B cell (primary cell): ENCODE results near the gene MAVS. TPM values are rescaled to one million over a fixed set of nuclear protein-coding genes. Genes with fewer than 3 reads are reported as not detected.
"Not testable (repeated sequence)": the region's sequence is repeated elsewhere in the genome, so short reads cannot be mapped to it uniquely, and the experiment has no call there.

Experiments
- ATAC-seq: fragments of 200-7000 bp; cut with Tn5 transposase; one replicate; pipeline ENCODE4 v1.10.0; 2021; ENCODE audit warnings: low read depth, mild to moderate bottlenecking, moderate number of reproducible peaks, moderate library complexity
- CTCF ChIA-PET: fragments of 350-600 bp; sonication (Branson Sonifier 250); formaldehyde crosslinking; loops from one replicate; lab custom pipeline; 2021; ENCODE audit warnings: antibody characterized with exemption, inconsistent platforms; lab: Charles Lee
- POLR2A ChIA-PET: fragments of 350-600 bp; sonication (Branson Sonifier 250); formaldehyde crosslinking; loops from one replicate; lab custom pipeline; 2021; ENCODE audit warnings: antibody characterized with exemption; lab: Charles Lee
- DNase-seq: peaks from one replicate; pipeline ENCODE4 v3.0.0; 2013
- H2AFZ ChIP-seq: 2 replicates; pipeline ENCODE4 v1.6.1; 2012; ENCODE audit warnings: mild to moderate bottlenecking, low read depth, low read length; ENCODE audit not compliant: insufficient read depth, poor library complexity, severe bottlenecking
- H3K27ac ChIP-seq, 2 donors: 1 replicate in 1 of 2; 2 replicates in 1 of 2; pipeline ENCODE4 v1.5.1; 2012 to 2013; ENCODE audit warnings: low read length in 2 of 2, mild to moderate bottlenecking in 2 of 2, moderate library complexity in 1 of 2
- H3K27me3 ChIP-seq, 4 experiments: fragments of 200-600 bp in 1 of 4; sonication (generic) in 1 of 4; replicated peaks in 1 of 4; 1 replicate in 2 of 4; 2 replicates in 2 of 4; pipeline versions ENCODE4 v1.6.1 to v1.7.0; 2013 to 2016; ENCODE audit warnings: low read length in 3 of 4, mild to moderate bottlenecking in 2 of 4, mixed read lengths in 1 of 4, moderate library complexity in 1 of 4; ENCODE audit not compliant: insufficient read depth in 4 of 4, control insufficient read depth in 3 of 4; ENCODE audit errors: control extremely low read depth in 1 of 4
- H3K36me3 ChIP-seq, 2 experiments: replicated peaks in 1 of 2; 1 replicate in 1 of 2; 2 replicates in 1 of 2; pipeline versions ENCODE4 v1.6.1 to v1.7.1; 2013; ENCODE audit warnings: low read length in 1 of 2; ENCODE audit not compliant: insufficient read depth in 2 of 2, control insufficient read depth in 1 of 2; ENCODE audit errors: control extremely low read depth in 1 of 2, extremely low read depth in 1 of 2
- H3K4me1 ChIP-seq, 2 donors: fragments of 200-600 bp in 1 of 2; sonication (generic) in 1 of 2; 1 replicate in 1 of 2; 2 replicates in 1 of 2; pipeline versions ENCODE4 v1.5.1 to v1.6.1; 2013 to 2017; ENCODE audit warnings: low read length in 2 of 2; ENCODE audit not compliant: control insufficient read depth in 2 of 2, insufficient read depth in 2 of 2
- H3K4me2 ChIP-seq: replicated peaks from 2 replicates; pipeline ENCODE3; 2012; ENCODE audit warnings: mild to moderate bottlenecking, low read depth, low read length; ENCODE audit not compliant: poor library complexity, severe bottlenecking
- H3K4me3 ChIP-seq, 5 experiments: fragments of 200-600 bp in 1 of 5; sonication (generic) in 1 of 5; 1 replicate in 3 of 5; 2 replicates in 2 of 5; pipeline versions ENCODE4 v1.5.1 to v1.7.0; 2011 to 2016; ENCODE audit warnings: low read length in 4 of 5, mild to moderate bottlenecking in 4 of 5, low read depth in 2 of 5, control low read depth in 1 of 5, moderate library complexity in 1 of 5; ENCODE audit not compliant: insufficient read depth in 1 of 5; ENCODE audit errors: control extremely low read depth in 1 of 5, extremely low read depth in 1 of 5
- H3K79me2 ChIP-seq: fragments of 200-600 bp; sonication (generic); one replicate; pipeline ENCODE4 v1.6.0; 2016; ENCODE audit warnings: low read length; ENCODE audit not compliant: control insufficient read depth, insufficient read depth
- H3K9ac ChIP-seq: fragments of 200-600 bp; sonication (generic); 2 replicates; pipeline ENCODE4 v1.6.1; 2017; ENCODE audit warnings: mild to moderate bottlenecking, low read length, moderate library complexity
- H3K9me3 ChIP-seq, 3 donors: one replicate each; pipeline versions ENCODE4 v1.6.1 to v1.7.1; 2013; ENCODE audit warnings: low read length in 2 of 3; ENCODE audit not compliant: control insufficient read depth in 2 of 3, insufficient read depth in 1 of 3; ENCODE audit errors: control extremely low read depth in 1 of 3
- H4K20me1 ChIP-seq: 2 replicates; pipeline ENCODE4 v1.6.0; 2012; ENCODE audit warnings: mild to moderate bottlenecking, low read length; ENCODE audit not compliant: insufficient read depth, control insufficient read depth, poor library complexity, severe bottlenecking
- H3K27ac Mint-ChIP-seq: one replicate; pipeline ENCODE4 v1.8.0; 2021; ENCODE audit warnings: mixed read lengths
- H3K27me3 Mint-ChIP-seq: one replicate; pipeline ENCODE4 v1.8.0; 2021; ENCODE audit warnings: mixed read lengths
- H3K4me1 Mint-ChIP-seq: one replicate; pipeline ENCODE4 v1.8.0; 2021; ENCODE audit warnings: mixed read lengths
- H3K4me3 Mint-ChIP-seq: one replicate; pipeline ENCODE4 v1.8.0; 2021; ENCODE audit warnings: mixed read lengths
- H3K9me3 Mint-ChIP-seq: one replicate; pipeline ENCODE4 v1.8.0; 2022; ENCODE audit warnings: mixed read lengths; ENCODE audit not compliant: insufficient read depth
- CTCF ChIP-seq: fragments of 200-600 bp; IDR thresholded peaks from one replicate; pipeline ENCODE4 v1.8.0; 2022; ENCODE audit warnings: antibody characterized with exemption, mild to moderate bottlenecking
- EZH2 ChIP-seq: IDR thresholded peaks from 2 replicates; pipeline ENCODE4 v1.6.1; 2012; ENCODE audit warnings: borderline replicate concordance, low read depth, mild to moderate bottlenecking, moderate library complexity, low read length; ENCODE audit not compliant: insufficient read depth, poor library complexity, severe bottlenecking
- WGBS: methylation state at CpG from one replicate; pipeline ENCODE4 v1.1.5; 2013; ENCODE audit warnings: missing lambda C conversion rate; ENCODE audit not compliant: insufficient coverage; 5-methylcytosine and 5-hydroxymethylcytosine counted together
- intact Hi-C: fragments of 100-400 bp; cut with micrococcal nuclease; formaldehyde crosslinking; loops from one replicate; pipeline ENCODE4 v1.10.0; 2022
- polyA plus RNA-seq: library from polyadenylated mRNA; depleted of rRNA; stranded (reverse); fragments of >200 nt; gene quantifications from 2 replicates; pipeline ENCODE4 v1.2.3, GENCODE V29; 2012
- total RNA-seq, 2 donors: library from RNA; stranded (reverse); fragments of 120-200 nt in 1 of 2; gene quantifications; 1 replicate in 1 of 2; 2 replicates in 1 of 2; pipeline versions ENCODE4 v1.2.3 to v1.2.4, GENCODE V29; 2013 to 2022

Gene MAVS
- total and polyA plus RNA-seq, 2 donors (not counting 1 experiment from before 2014, with no cell fraction given): 17.2 to 52.2 TPM

DNA sequence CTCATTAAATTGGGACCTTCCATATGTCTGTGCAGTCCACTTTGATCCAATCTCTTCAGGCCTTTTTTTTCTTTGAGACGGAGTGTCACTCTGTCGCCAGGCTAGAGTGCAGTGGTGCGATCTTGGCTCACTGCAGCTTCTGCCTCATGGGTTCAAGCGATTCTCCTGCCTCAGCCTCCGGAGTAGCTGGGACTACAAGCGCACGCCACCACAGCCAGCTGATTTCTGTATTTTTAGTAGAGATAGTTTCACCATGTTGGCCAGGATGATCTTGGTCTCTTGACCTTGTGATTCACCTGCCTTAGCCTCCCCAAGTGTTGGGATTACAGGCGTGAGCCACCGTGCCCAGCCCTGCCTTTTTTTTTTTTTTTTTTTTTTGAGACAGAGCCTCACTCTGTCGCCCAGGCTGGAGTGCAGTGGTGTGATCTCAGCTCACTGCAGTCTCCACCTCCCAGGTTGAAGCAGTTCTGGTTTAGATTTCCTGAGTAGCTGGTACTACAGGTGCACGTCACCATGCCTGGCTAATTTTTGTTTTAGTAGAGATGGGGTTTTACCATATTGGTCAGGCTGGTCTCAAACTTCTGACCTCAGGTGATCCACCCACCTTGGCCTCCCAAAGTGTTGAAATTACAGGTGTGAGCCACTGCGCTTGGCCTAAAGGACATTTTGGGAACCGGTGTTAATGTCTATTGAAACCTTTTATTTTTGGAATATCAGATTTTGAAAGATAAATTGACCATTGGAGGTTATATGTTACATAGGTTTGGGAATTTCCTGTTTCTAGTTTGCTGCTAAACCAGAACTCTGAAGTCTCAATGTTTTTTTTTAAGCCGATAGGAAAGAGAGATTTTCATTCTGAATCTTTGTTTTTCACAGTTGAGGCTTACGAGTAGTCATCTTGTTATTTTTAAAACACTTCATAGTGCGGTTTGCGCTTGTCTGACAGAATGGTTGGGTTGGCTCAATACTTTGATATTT lies 60.4 kb downstream of the MAVS start:
- H3K27me3 Mint-ChIP-seq, H3K4me3 ChIP-seq, H2AFZ ChIP-seq, H3K9me3 ChIP-seq, H3K27me3 ChIP-seq, H3K9me3 Mint-ChIP-seq: not testable (repeated sequence)
- ChIA-PET POLR2A (interaction anchor here (0.6 to 0.7 kb wide), 3 partner anchors 25 to 1699 kb away, joined by 3 to 7 read pairs (median 5); no protein-coding TSS in a partner anchor), CTCF (interaction anchor here (0.8 kb wide), 1 partner anchor 49 kb away, joined by 4 read pairs; no protein-coding TSS in a partner anchor)
- Histone ChIP-seq H3K4me1 (peaks cover 18 to 29% of the 10 kb centered on the region in 2 donors), H4K20me1 (peaks cover 89% of the 10 kb centered on the region), H3K36me3 (peaks cover 8 to 35% of the 10 kb centered on the region in 2 experiments), H3K9ac (peak overlapping the region; percentile 6), H3K79me2 (peaks cover 97% of the 10 kb centered on the region), H3K4me2 (peak overlapping the region; percentile 28), H3K27ac (peak overlapping the region; percentile 40 to 49)
- Mint-ChIP-seq H3K4me3 (peak overlapping the region; percentile 50), H3K4me1 (peaks cover 52% of the 10 kb centered on the region), H3K27ac (peak overlapping the region; percentile 88)
- DNase-seq: peak; percentile 59
- WGBS: 46% methylated on average over 10 of the region's 17 CpGs
- peak; percentile 82 for ATAC-seq
- intact Hi-C loops: loop anchor here (2.0 kb wide), 1 partner anchor 18 kb away; the partner anchor contains the start of gene PANK2

- POLR2A ChIA-PET: no interaction called here
- TF ChIP-seq EZH2 (no peak), CTCF (no peak)
- Histone ChIP-seq H3K9ac (no peak overlapping the region), H3K27me3 (no peaks in the 10 kb centered on the region), H3K4me1 (peaks cover 18 to 28% of the 10 kb centered on the region in 2 donors), H3K79me2 (peaks cover 86% of the 10 kb centered on the region), H2AFZ (no peak overlapping the region), H3K27ac (peak overlapping the region in 1 of 2 donors; percentile 19), H3K9me3 (no peaks in the 10 kb centered on the region), H3K4me2 (no peak overlapping the region), H3K4me3 (no peak overlapping the region), H4K20me1 (peaks cover 85% of the 10 kb centered on the region), H3K36me3 (peaks cover 9 to 49% of the 10 kb centered on the region in 2 experiments)
- CTCF ChIA-PET: no interaction called here
- H3K27me3 Mint-ChIP-seq: no peaks in the 10 kb centered on the region
- ATAC-seq (no peak), DNase-seq (no peak)
- no peaks in the 10 kb centered on the region for H3K9me3 Mint-ChIP-seq
- peaks cover 44% of the 10 kb centered on the region for H3K4me1 Mint-ChIP-seq
- no peak overlapping the region for H3K4me3 Mint-ChIP-seq
- H3K27ac Mint-ChIP-seq: peak overlapping the region; percentile 80
- 58% methylated on average over 4 of the region's 4 CpGs for WGBS
- intact Hi-C loops: no loop called here
These were observed 62.0 kb downstream of the MAVS start for GRCh38 chr20:3908667-3909066.
